ENCODE measurements around the gene PLA2G15. TPM values are rescaled to one million over a fixed set of nuclear protein-coding genes. Genes with fewer than 3 reads are reported as not detected.

PLA2G15 gene
- total RNA-seq, 2 donors from 2014 or later, result 15.7 to 39.5 TPM

DNA sequence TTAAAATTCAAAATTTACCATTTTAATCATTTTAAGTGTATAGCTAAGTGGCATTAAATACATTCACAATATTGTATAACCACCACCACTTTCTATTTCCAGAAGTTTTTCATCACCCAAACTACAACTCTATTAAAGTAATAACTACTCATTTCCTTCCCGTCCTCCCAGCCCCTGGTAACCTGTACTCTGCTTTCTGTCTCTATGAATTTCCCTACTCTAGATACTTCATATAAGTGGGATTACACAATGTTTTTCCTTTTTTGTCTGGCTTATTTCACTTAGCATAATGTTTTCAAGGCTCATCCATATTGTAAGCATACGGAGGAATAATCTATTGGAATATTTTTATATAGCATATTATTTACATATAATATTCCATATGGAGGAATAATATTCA lies 38.9 kb upstream of the PLA2G15 start:
- Histone ChIP-seq H3K27me3 (replicated peaks; ENCODE audit: insufficient read depth) (no peaks in the 10 kb centered on the region), H3K27ac (no peak overlapping the region), H3K4me1 (replicated peaks) (no peaks in the 10 kb centered on the region), H3K36me3 (no peaks in the 10 kb centered on the region), H3K4me3 (no peak overlapping the region), H3K9me3 (no peaks in the 10 kb centered on the region)
- DNase-seq (ENCODE audit: low spot score), result no peak
- TF ChIP-seq POLR2AphosphoS5 (IDR thresholded peaks at IDR 0.05) (no peak), POLR2A (IDR thresholded peaks at IDR 0.05) (no peak)
- TF ChIP-seq, protein P1, sequence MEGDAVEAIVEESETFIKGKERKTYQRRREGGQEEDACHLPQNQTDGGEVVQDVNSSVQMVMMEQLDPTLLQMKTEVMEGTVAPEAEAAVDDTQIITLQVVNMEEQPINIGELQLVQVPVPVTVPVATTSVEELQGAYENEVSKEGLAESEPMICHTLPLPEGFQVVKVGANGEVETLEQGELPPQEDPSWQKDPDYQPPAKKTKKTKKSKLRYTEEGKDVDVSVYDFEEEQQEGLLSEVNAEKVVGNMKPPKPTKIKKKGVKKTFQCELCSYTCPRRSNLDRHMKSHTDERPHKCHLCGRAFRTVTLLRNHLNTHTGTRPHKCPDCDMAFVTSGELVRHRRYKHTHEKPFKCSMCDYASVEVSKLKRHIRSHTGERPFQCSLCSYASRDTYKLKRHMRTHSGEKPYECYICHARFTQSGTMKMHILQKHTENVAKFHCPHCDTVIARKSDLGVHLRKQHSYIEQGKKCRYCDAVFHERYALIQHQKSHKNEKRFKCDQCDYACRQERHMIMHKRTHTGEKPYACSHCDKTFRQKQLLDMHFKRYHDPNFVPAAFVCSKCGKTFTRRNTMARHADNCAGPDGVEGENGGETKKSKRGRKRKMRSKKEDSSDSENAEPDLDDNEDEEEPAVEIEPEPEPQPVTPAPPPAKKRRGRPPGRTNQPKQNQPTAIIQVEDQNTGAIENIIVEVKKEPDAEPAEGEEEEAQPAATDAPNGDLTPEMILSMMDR (IDR thresholded peaks at IDR 0.05), result no peak
- WGBS, result 93% methylated on average over 2 of the region's 2 CpGs
- intact Hi-C loops (cut with DNase I), result no loop called here

DNA sequence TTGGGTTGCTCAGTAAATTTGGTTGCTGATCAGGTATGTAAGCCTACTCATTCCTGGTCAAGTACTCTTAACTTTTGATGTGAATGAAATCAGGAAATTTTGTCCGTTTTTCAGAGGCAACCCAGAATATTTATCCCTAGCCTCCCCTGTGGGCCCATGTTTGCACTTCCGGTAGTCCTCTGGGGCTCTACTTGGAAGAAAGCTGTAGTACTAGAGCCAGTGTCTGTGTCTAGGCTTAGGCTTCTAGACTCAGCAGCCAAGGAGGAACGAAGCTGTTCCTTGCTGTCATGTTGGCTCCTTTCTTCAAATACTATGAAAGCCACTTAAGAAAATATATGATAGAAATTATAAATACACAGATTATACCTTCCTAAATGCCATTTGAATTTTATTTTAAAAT lies 30.4 kb upstream of the PLA2G15 start:
- DNase-seq (ENCODE audit: low spot score), result no peak
- TF ChIP-seq, protein P1 (IDR thresholded peaks at IDR 0.05), result no peak
- no peak for TF ChIP-seq POLR2AphosphoS5 (IDR thresholded peaks at IDR 0.05)
- no peak for TF ChIP-seq POLR2A (IDR thresholded peaks at IDR 0.05)
- Histone ChIP-seq H3K4me3 (no peak overlapping the region), H3K27ac (no peak overlapping the region), H3K27me3 (replicated peaks; ENCODE audit: insufficient read depth) (no peaks in the 10 kb centered on the region), H3K4me1 (replicated peaks) (no peaks in the 10 kb centered on the region), H3K9me3 (no peaks in the 10 kb centered on the region), H3K36me3 (no peaks in the 10 kb centered on the region)
- intact Hi-C loops (cut with DNase I), result no loop called here
- WGBS, result 90% methylated on average over 3 of the region's 3 CpGs

- H3K27ac ChIP-seq, result no peak overlapping the region
- H3K9me3 ChIP-seq, result no peaks in the 10 kb centered on the region
- WGBS, result 91% methylated on average over 1 of the region's 1 CpG
- H3K4me1 ChIP-seq (replicated peaks), result no peaks in the 10 kb centered on the region
- H3K36me3 ChIP-seq, result no peaks in the 10 kb centered on the region
- no peak for DNase-seq (ENCODE audit: low spot score)
- H3K4me3 ChIP-seq, result no peak overlapping the region
- no peaks in the 10 kb centered on the region for H3K27me3 ChIP-seq (replicated peaks; ENCODE audit: insufficient read depth)
- TF ChIP-seq POLR2AphosphoS5 (IDR thresholded peaks at IDR 0.05) (no peak), POLR2A (IDR thresholded peaks at IDR 0.05) (no peak)
- TF ChIP-seq, protein P1 (IDR thresholded peaks at IDR 0.05), result no peak
- intact Hi-C loops (cut with DNase I), result no loop called here
Observed at GRCh38 chr16:68215302-68215701, 29.9 kb upstream of the PLA2G15 start.

GRCh38 chr16:68216240-68216639 lies 28.9 kb upstream of the PLA2G15 start:
- intact Hi-C loops (cut with DNase I), result no loop called here
- Histone ChIP-seq H3K36me3 (no peaks in the 10 kb centered on the region), H3K27ac (no peak overlapping the region), H3K9me3 (no peaks in the 10 kb centered on the region), H3K27me3 (replicated peaks; ENCODE audit: insufficient read depth) (no peaks in the 10 kb centered on the region), H3K4me3 (no peak overlapping the region), H3K4me1 (replicated peaks) (no peaks in the 10 kb centered on the region)
- DNase-seq (ENCODE audit: low spot score), result no peak
- 75% methylated on average over 3 of the region's 3 CpGs for WGBS
- TF ChIP-seq, protein P1 (IDR thresholded peaks at IDR 0.05), result no peak
- no peak for TF ChIP-seq POLR2A (IDR thresholded peaks at IDR 0.05)
- peak; percentile 7 for TF ChIP-seq POLR2AphosphoS5 (IDR thresholded peaks at IDR 0.05)

DNA sequence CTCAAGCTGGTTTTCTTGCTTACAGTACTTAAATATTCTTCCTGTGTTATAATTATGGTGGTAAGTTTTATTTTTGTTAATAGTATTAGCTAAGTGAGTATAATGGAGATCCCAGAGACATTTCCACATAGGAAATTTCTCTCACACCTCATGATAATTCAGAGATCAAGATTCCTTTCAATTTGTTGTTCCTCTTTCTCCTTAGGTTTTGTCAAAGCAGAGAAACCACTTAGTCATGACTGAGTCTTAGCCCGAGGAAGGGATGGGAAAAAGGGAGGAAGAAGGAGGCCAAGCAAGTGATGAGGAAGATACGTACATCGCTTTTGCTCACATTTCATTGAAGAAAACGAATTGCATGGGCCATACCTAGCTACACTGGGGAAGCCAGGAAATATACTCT lies 27.7 kb upstream of the PLA2G15 start:
- WGBS, result 97% methylated on average over 4 of the region's 4 CpGs
- H3K9me3 ChIP-seq, result no peaks in the 10 kb centered on the region
- H3K27me3 ChIP-seq (replicated peaks; ENCODE audit: insufficient read depth), result no peaks in the 10 kb centered on the region
- no peaks in the 10 kb centered on the region for H3K4me1 ChIP-seq (replicated peaks)
- no peak for DNase-seq (ENCODE audit: low spot score)
- H3K36me3 ChIP-seq, result no peaks in the 10 kb centered on the region
- TF ChIP-seq POLR2A (IDR thresholded peaks at IDR 0.05) (no peak), POLR2AphosphoS5 (IDR thresholded peaks at IDR 0.05) (no peak)
- TF ChIP-seq, protein P1 (IDR thresholded peaks at IDR 0.05), result no peak
- intact Hi-C loops (cut with DNase I), result no loop called here
- H3K4me3 ChIP-seq, result no peak overlapping the region
- no peak overlapping the region for H3K27ac ChIP-seq
